Subcutaneous abdominal adipose tissue (tissue), 5 donors: ENCODE results near the gene KIAA1191.

Experiments used
- H3K27ac ChIP-seq: one replicate; pipeline ENCODE4 v1.7.0; 2013; ENCODE audit warnings: low read depth, mild to moderate bottlenecking, inconsistent platforms, low read length, moderate library complexity
- H3K27me3 ChIP-seq, 5 donors: one replicate each; pipeline ENCODE4 v1.7.0; 2013; ENCODE audit warnings: low read length in 5 of 5, inconsistent platforms in 1 of 5; ENCODE audit not compliant: control insufficient read depth in 5 of 5, insufficient read depth in 4 of 5
- H3K36me3 ChIP-seq, 5 donors: one replicate each; pipeline ENCODE4 v1.7.0; 2013; ENCODE audit warnings: low read length in 5 of 5; ENCODE audit not compliant: control insufficient read depth in 5 of 5, insufficient read depth in 5 of 5
- H3K4me1 ChIP-seq, 5 donors: one replicate each; pipeline ENCODE4 v1.7.0; 2013; ENCODE audit warnings: low read length in 5 of 5, mild to moderate bottlenecking in 3 of 5, moderate library complexity in 1 of 5; ENCODE audit not compliant: control insufficient read depth in 5 of 5, insufficient read depth in 5 of 5
- H3K4me3 ChIP-seq, 5 donors: one replicate each; pipeline ENCODE4 v1.7.0; 2013; ENCODE audit warnings: low read length in 5 of 5, low read depth in 1 of 5
- H3K9ac ChIP-seq, 5 donors: one replicate each; pipeline ENCODE4 v1.7.0; 2013; ENCODE audit warnings: low read length in 5 of 5, mild to moderate bottlenecking in 4 of 5, moderate library complexity in 3 of 5
- H3K9me3 ChIP-seq, 5 donors: one replicate each; pipeline ENCODE4 v1.7.0; 2013; ENCODE audit warnings: low read length in 5 of 5; ENCODE audit not compliant: control insufficient read depth in 5 of 5
- donor health status: healthy.
- donor health status: healthy.
- donor health status: healthy.
- donor health status: healthy.
- donor health status: healthy.

KIAA1191 gene

GRCh38 chr5:176365351-176366231 is 4.0 kb upstream of the KIAA1191 start, which contains the start of gene ARL10:
Gene ARL10 (plus strand): TSS chr5:176365487. CDS start chr5:176365564, 77 bp downstream.
- H3K27ac ChIP-seq: no peak within 1 kb of the TSS
- no peaks in the 10 kb centered on the region for H3K9me3 ChIP-seq
- H3K9ac ChIP-seq: peak within 1 kb of the TSS; percentile 79 to 89 (median 81)
- H3K36me3 ChIP-seq: peaks cover 0 to 24% (median 10%) of the 10 kb centered on the region in 5 donors
- H3K27me3 ChIP-seq: no peaks in the 10 kb centered on the region
- peaks cover 0 to 36% (median 32%) of the 10 kb centered on the region in 5 donors for H3K4me1 ChIP-seq
- H3K4me3 ChIP-seq: peak within 1 kb of the TSS; percentile 79 to 87 (median 85)

- Histone ChIP-seq H3K4me3 (peak overlapping the region; percentile 79 to 87 (median 85)), H3K4me1 (peaks cover under 1 to 41% (median 36%) of the 10 kb centered on the region in 5 donors), H3K9me3 (no peaks in the 10 kb centered on the region), H3K27me3 (no peaks in the 10 kb centered on the region), H3K36me3 (peaks cover 0 to 16% (median 9%) of the 10 kb centered on the region in 5 donors), H3K27ac (no peak overlapping the region), H3K9ac (peak overlapping the region; percentile 76 to 89 (median 80))
Observed at GRCh38 chr5:176364765-176365350, 3.3 kb upstream of the KIAA1191 start.

GRCh38 chr5:176362233-176362490 is 598 bp upstream of the KIAA1191 start:
- Histone ChIP-seq H3K9me3 (no peaks in the 10 kb centered on the region), H3K4me1 (peaks cover 3 to 45% (median 38%) of the 10 kb centered on the region in 5 donors), H3K27ac (peak overlapping the region; percentile 60), H3K27me3 (no peaks in the 10 kb centered on the region), H3K36me3 (peaks cover 0 to 8% (median 4%) of the 10 kb centered on the region in 5 donors), H3K4me3 (peak overlapping the region; percentile 75 to 96 (median 93)), H3K9ac (peak overlapping the region in 3 of 5 donors; percentile 72 to 97 (median 88))

- H3K27ac ChIP-seq: peak overlapping the region; percentile 60
- peak overlapping the region; percentile 76 to 97 (median 88) for H3K9ac ChIP-seq
- H3K27me3 ChIP-seq: no peaks in the 10 kb centered on the region
- H3K9me3 ChIP-seq: no peaks in the 10 kb centered on the region
- H3K4me3 ChIP-seq: peak overlapping the region; percentile 75 to 96 (median 93)
- H3K36me3 ChIP-seq: peaks cover 0 to 13% (median 8%) of the 10 kb centered on the region in 5 donors
- H3K4me1 ChIP-seq: peaks cover 3 to 38% (median 32%) of the 10 kb centered on the region in 5 donors
Observed at GRCh38 chr5:176360894-176361436, 599 bp downstream of the KIAA1191 start.

GRCh38 chr5:176359658-176360057 is 1.9 kb downstream of the KIAA1191 start:
- peaks cover 3 to 25% (median 21%) of the 10 kb centered on the region in 5 donors for H3K4me1 ChIP-seq
- no peak overlapping the region for H3K4me3 ChIP-seq
- no peak overlapping the region for H3K27ac ChIP-seq
- no peak overlapping the region for H3K9ac ChIP-seq
- peaks cover 5 to 25% (median 15%) of the 10 kb centered on the region in 5 donors for H3K36me3 ChIP-seq
- H3K27me3 ChIP-seq: no peaks in the 10 kb centered on the region
- no peaks in the 10 kb centered on the region for H3K9me3 ChIP-seq

- Histone ChIP-seq H3K36me3 (peaks cover 8 to 57% (median 40%) of the 10 kb centered on the region in 5 donors), H3K9me3 (no peaks in the 10 kb centered on the region), H3K4me3 (no peak overlapping the region), H3K9ac (peak overlapping the region in 1 of 5 donors; percentile 22), H3K27me3 (no peaks in the 10 kb centered on the region), H3K27ac (no peak overlapping the region), H3K4me1 (peaks cover 3 to 14% (median 12%) of the 10 kb centered on the region in 5 donors)
Observed at GRCh38 chr5:176356179-176356566, 5.4 kb downstream of the KIAA1191 start.

- Histone ChIP-seq H3K9ac (no peak overlapping the region), H3K36me3 (peaks cover 8 to 61% (median 44%) of the 10 kb centered on the region in 5 donors), H3K4me1 (peaks cover under 1 to 9% (median 6%) of the 10 kb centered on the region in 5 donors)
Observed at GRCh38 chr5:176355400-176356178, 6.0 kb downstream of the KIAA1191 start.

GRCh38 chr5:176353533-176353932 is 8.0 kb downstream of the KIAA1191 start:
- Histone ChIP-seq H3K4me3 (no peak overlapping the region), H3K9me3 (no peaks in the 10 kb centered on the region), H3K27ac (no peak overlapping the region), H3K9ac (peak overlapping the region in 1 of 5 donors; percentile 22), H3K4me1 (no peaks in the 10 kb centered on the region), H3K27me3 (no peaks in the 10 kb centered on the region), H3K36me3 (peaks cover 8 to 81% (median 62%) of the 10 kb centered on the region in 5 donors)

More at GRCh38 chr5:176355400-176356178, 6.0 kb downstream of the KIAA1191 start:
- H3K4me3 ChIP-seq: no peak overlapping the region
- no peaks in the 10 kb centered on the region for H3K27me3 ChIP-seq
- no peaks in the 10 kb centered on the region for H3K9me3 ChIP-seq
- H3K27ac ChIP-seq: no peak overlapping the region

GRCh38 chr5:176352116-176352878 is 9.3 kb downstream of the KIAA1191 start:
- peaks cover 3 to 91% (median 74%) of the 10 kb centered on the region in 5 donors for H3K36me3 ChIP-seq

More at GRCh38 chr5:176352116-176352878, 9.3 kb downstream of the KIAA1191 start:
- H3K27me3 ChIP-seq: no peaks in the 10 kb centered on the region
- no peak overlapping the region for H3K9ac ChIP-seq
- H3K4me1 ChIP-seq: no peaks in the 10 kb centered on the region
- no peak overlapping the region for H3K4me3 ChIP-seq
- no peak overlapping the region for H3K27ac ChIP-seq
- H3K9me3 ChIP-seq: no peaks in the 10 kb centered on the region
